BLaER1 treated with 17β-estradiol and CSF1 and Interleukin-3, amounts not matched to agents 10 nM and 100 nM (cell line): ENCODE data around the gene TCTN1.
"Not testable (repeated sequence)": the region's sequence is repeated elsewhere in the genome, so short reads cannot be mapped to it uniquely, and the experiment has no call there.

Source experiments
- H3K27ac ChIP-seq, 11 experiments: shearing (Covaris generic); formaldehyde crosslinking; 2 replicates each; pipeline ENCODE4 v1.8.1; 2022
- H3K27me3 ChIP-seq, 11 experiments: shearing (Covaris generic); formaldehyde crosslinking; 2 replicates each; pipeline ENCODE4 v1.8.1; 2022
- H3K36me3 ChIP-seq, 11 experiments: shearing (Covaris generic); formaldehyde crosslinking; 2 replicates each; pipeline ENCODE4 v1.8.1; 2022
- H3K4me1 ChIP-seq, 10 experiments: shearing (Covaris generic); formaldehyde crosslinking; 2 replicates each; pipeline ENCODE4 v1.8.1; 2022
- H3K4me2 ChIP-seq, 11 experiments: shearing (Covaris generic); formaldehyde crosslinking; 2 replicates each; pipeline ENCODE4 v1.8.1; 2022
- H3K4me3 ChIP-seq, 10 experiments: shearing (Covaris generic); formaldehyde crosslinking; 2 replicates each; pipeline ENCODE4 v1.8.1; 2022
- H3K9ac ChIP-seq, 11 experiments: shearing (Covaris generic); formaldehyde crosslinking; 2 replicates each; pipeline ENCODE4 v1.8.1; 2022
- H3K9me3 ChIP-seq, 11 experiments: shearing (Covaris generic); formaldehyde crosslinking; replicated peaks in 1 of 11; 2 replicates each; pipeline ENCODE4 v1.8.1; 2022
- H4K20me1 ChIP-seq, 11 experiments: shearing (Covaris generic); formaldehyde crosslinking; 2 replicates each; pipeline ENCODE4 v1.8.1; 2022
- Cebpa-rat ChIP-seq, 11 experiments: shearing (Covaris generic); IDR thresholded peaks; 2 replicates each; pipeline ENCODE4 v1.8.1; 2022

TCTN1 gene

GRCh38 chr12:110583137-110584059, 30.5 kb upstream of the TCTN1 start, which contains the start of gene PPTC7:
Gene PPTC7, minus strand, starts transcription at chr12:110583318. Its CDS starts 287 bp downstream, at chr12:110583031.
- Histone ChIP-seq H3K4me1 (peaks cover 49 to 80% (median 63%) of the 10 kb centered on the region in 10 experiments), H3K36me3 (peaks cover 0 to 29% (median 22%) of the 10 kb centered on the region in 11 experiments; a peak in 16 of 22 replicates), H4K20me1 (peaks cover 40 to 46% (median 44%) of the 10 kb centered on the region in 11 experiments), H3K4me3 (peak within 1 kb of the TSS; percentile 87 to 100 (median 98)), H3K9ac (peak within 1 kb of the TSS; percentile 95 to 99 (median 98)), H3K27me3 (no peaks in the 10 kb centered on the region), H3K9me3 (peaks cover 0 to 5% (median 0%) of the 10 kb centered on the region in 11 experiments; a peak in 2 of 22 replicates), H3K27ac (peak within 1 kb of the TSS; percentile 95 to 99 (median 96)), H3K4me2 (peak within 1 kb of the TSS; percentile 78 to 97 (median 92))
- TF ChIP-seq Cebpa-rat (IDR thresholded peaks at IDR 0.05) = no peak

GRCh38 chr12:110585231-110585799, 28.6 kb upstream of the TCTN1 start:
- Histone ChIP-seq H3K27me3 (no peaks in the 10 kb centered on the region), H3K4me1 (peaks cover 44 to 80% (median 50%) of the 10 kb centered on the region in 10 experiments), H3K4me3 (peak overlapping the region in 4 of 10 experiments; percentile 2 to 32 (median 23); a peak in 3 of 20 replicates), H3K27ac (peak overlapping the region; percentile 51 to 99 (median 76); a peak in 21 of 22 replicates), H3K9ac (peak overlapping the region; percentile 11 to 82 (median 47); a peak in 21 of 22 replicates), H3K9me3 (no peaks in the 10 kb centered on the region), H3K36me3 (peaks cover 0 to 10% (median 7%) of the 10 kb centered on the region in 11 experiments; a peak in 8 of 22 replicates), H3K4me2 (peak overlapping the region; percentile 57 to 96 (median 77)), H4K20me1 (peaks cover 21 to 26% (median 25%) of the 10 kb centered on the region in 11 experiments)
- TF ChIP-seq Cebpa-rat (IDR thresholded peaks at IDR 0.05) = no peak

GRCh38 chr12:110587102-110587501, 26.8 kb upstream of the TCTN1 start:
- Histone ChIP-seq H3K4me2 (peak overlapping the region in 1 of 11 experiments; percentile 90; a peak in 1 of 22 replicates), H3K4me1 (peaks cover 47 to 84% (median 53%) of the 10 kb centered on the region in 10 experiments)
- H4K20me1 ChIP-seq, H3K27me3 ChIP-seq, H3K9ac ChIP-seq, H3K4me3 ChIP-seq, H3K9me3 ChIP-seq, H3K27ac ChIP-seq, H3K36me3 ChIP-seq: not testable (repeated sequence)

- Histone ChIP-seq H3K9me3 (no peaks in the 10 kb centered on the region), H4K20me1 (no peaks in the 10 kb centered on the region), H3K9ac (peak overlapping the region in 9 of 11 experiments; percentile 57 to 83 (median 65); a peak in 12 of 22 replicates), H3K4me2 (peak overlapping the region; percentile 50 to 83 (median 68); a peak in 21 of 22 replicates), H3K4me1 (peaks cover 29 to 83% (median 39%) of the 10 kb centered on the region in 10 experiments), H3K4me3 (no peak overlapping the region), H3K27ac (peak overlapping the region; percentile 55 to 97 (median 86); a peak in 21 of 22 replicates), H3K36me3 (no peaks in the 10 kb centered on the region), H3K27me3 (no peaks in the 10 kb centered on the region)
- TF ChIP-seq Cebpa-rat (IDR thresholded peaks at IDR 0.05) = no peak
Observed at GRCh38 chr12:110590059-110590458, 23.9 kb upstream of the TCTN1 start.

- Histone ChIP-seq H4K20me1 (no peaks in the 10 kb centered on the region), H3K27ac (peak overlapping the region; percentile 55 to 97 (median 86)), H3K27me3 (no peaks in the 10 kb centered on the region), H3K4me2 (peak overlapping the region; percentile 50 to 83 (median 73)), H3K9me3 (no peaks in the 10 kb centered on the region), H3K4me1 (peaks cover 21 to 75% (median 31%) of the 10 kb centered on the region in 10 experiments), H3K9ac (peak overlapping the region in 10 of 11 experiments; percentile 4 to 83 (median 65); a peak in 19 of 22 replicates), H3K36me3 (no peaks in the 10 kb centered on the region), H3K4me3 (no peak overlapping the region)
- no peak for TF ChIP-seq Cebpa-rat (IDR thresholded peaks at IDR 0.05)
Observed at GRCh38 chr12:110590806-110591326, 23.1 kb upstream of the TCTN1 start.

- Histone ChIP-seq H3K4me2 (peak overlapping the region; percentile 50 to 83 (median 73)), H3K4me1 (peaks cover 18 to 68% (median 26%) of the 10 kb centered on the region in 10 experiments), H3K9me3 (no peaks in the 10 kb centered on the region), H3K36me3 (no peaks in the 10 kb centered on the region), H4K20me1 (no peaks in the 10 kb centered on the region), H3K27me3 (no peaks in the 10 kb centered on the region), H3K4me3 (no peak overlapping the region), H3K9ac (peak overlapping the region in 9 of 11 experiments; percentile 32 to 77 (median 65); a peak in 16 of 22 replicates), H3K27ac (peak overlapping the region; percentile 55 to 97 (median 86))
- no peak for TF ChIP-seq Cebpa-rat (IDR thresholded peaks at IDR 0.05)
Observed at GRCh38 chr12:110591451-110592051, 22.4 kb upstream of the TCTN1 start.

- Histone ChIP-seq H3K27me3 (no peaks in the 10 kb centered on the region), H3K27ac (peak overlapping the region in 9 of 11 experiments; percentile 83 to 97 (median 89); a peak in 15 of 22 replicates), H3K36me3 (no peaks in the 10 kb centered on the region), H3K9ac (peak overlapping the region in 4 of 11 experiments; percentile 33 to 76 (median 72); a peak in 6 of 22 replicates), H3K4me1 (peaks cover 18 to 63% (median 25%) of the 10 kb centered on the region in 10 experiments), H4K20me1 (no peaks in the 10 kb centered on the region), H3K4me2 (peak overlapping the region in 6 of 11 experiments; percentile 73 to 83 (median 78); a peak in 10 of 22 replicates), H3K4me3 (no peak overlapping the region), H3K9me3 (no peaks in the 10 kb centered on the region)
- no peak for TF ChIP-seq Cebpa-rat (IDR thresholded peaks at IDR 0.05)
Observed at GRCh38 chr12:110592078-110592477, 21.9 kb upstream of the TCTN1 start.

- Histone ChIP-seq H3K4me2 (peak overlapping the region in 3 of 11 experiments; percentile 79 to 83 (median 81); a peak in 2 of 22 replicates), H3K4me1 (peaks cover 18 to 55% (median 25%) of the 10 kb centered on the region in 10 experiments), H3K9ac (peak overlapping the region in 1 of 11 experiments; percentile 71; a peak in 1 of 22 replicates), H3K27ac (peak overlapping the region in 5 of 11 experiments; percentile 86 to 97 (median 91); a peak in 5 of 22 replicates)
- not testable (repeated sequence) for H3K4me3 ChIP-seq, H3K36me3 ChIP-seq, H4K20me1 ChIP-seq, H3K27me3 ChIP-seq, H3K9me3 ChIP-seq
Observed at GRCh38 chr12:110592919-110593318, 21.0 kb upstream of the TCTN1 start.
